Right lobe of liver (tissue), 4 donors: ENCODE measurements around the gene CRB1.

Experiments used
- POLR2A ChIP-seq: fragments of 450-650 bp; IDR thresholded peaks from one replicate; pipeline ENCODE4 v1.6.1; 2017; ENCODE audit warnings: antibody characterized with exemption, mild to moderate bottlenecking
- TF ChIP-seq, protein P1 (sequence below), 4 donors: fragments of 200-600 bp in 3 of 4; fragments of 450-650 bp in 1 of 4; IDR thresholded peaks; one replicate each; pipeline versions ENCODE4 v1.5.1 to v1.8.0; 2016 to 2022; ENCODE audit warnings: antibody characterized with exemption in 4 of 4, mild to moderate bottlenecking in 2 of 4
- donor health status: DM: no; HTN: no; CAD: no.
- donor health status: DM: no; HTN: no; CAD: no.
- donor health status: DM: no; HTN: yes; CAD: no.

- no peak for TF ChIP-seq POLR2A
- TF ChIP-seq, protein P1, sequence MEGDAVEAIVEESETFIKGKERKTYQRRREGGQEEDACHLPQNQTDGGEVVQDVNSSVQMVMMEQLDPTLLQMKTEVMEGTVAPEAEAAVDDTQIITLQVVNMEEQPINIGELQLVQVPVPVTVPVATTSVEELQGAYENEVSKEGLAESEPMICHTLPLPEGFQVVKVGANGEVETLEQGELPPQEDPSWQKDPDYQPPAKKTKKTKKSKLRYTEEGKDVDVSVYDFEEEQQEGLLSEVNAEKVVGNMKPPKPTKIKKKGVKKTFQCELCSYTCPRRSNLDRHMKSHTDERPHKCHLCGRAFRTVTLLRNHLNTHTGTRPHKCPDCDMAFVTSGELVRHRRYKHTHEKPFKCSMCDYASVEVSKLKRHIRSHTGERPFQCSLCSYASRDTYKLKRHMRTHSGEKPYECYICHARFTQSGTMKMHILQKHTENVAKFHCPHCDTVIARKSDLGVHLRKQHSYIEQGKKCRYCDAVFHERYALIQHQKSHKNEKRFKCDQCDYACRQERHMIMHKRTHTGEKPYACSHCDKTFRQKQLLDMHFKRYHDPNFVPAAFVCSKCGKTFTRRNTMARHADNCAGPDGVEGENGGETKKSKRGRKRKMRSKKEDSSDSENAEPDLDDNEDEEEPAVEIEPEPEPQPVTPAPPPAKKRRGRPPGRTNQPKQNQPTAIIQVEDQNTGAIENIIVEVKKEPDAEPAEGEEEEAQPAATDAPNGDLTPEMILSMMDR (IDR thresholded peaks at IDR 0.05) = no peak
Measured at GRCh38 chr1:197467881-197468280, 199.8 kb downstream of the CRB1 start.
